ENCODE results near the gene TSPAN9.

- no peak for TF ChIP-seq CTCF (IDR thresholded peaks at IDR 0.05)
- no peak for TF ChIP-seq POLR2A (IDR thresholded peaks at IDR 0.05)
Measured at GRCh38 chr12:3117144-3117581, 40.0 kb downstream of the TSPAN9 start.

Data from lower leg skin (tissue), 3 donors.